Measurements from ENCODE around the gene LMTK3.

The LMTK3 gene

DNA sequence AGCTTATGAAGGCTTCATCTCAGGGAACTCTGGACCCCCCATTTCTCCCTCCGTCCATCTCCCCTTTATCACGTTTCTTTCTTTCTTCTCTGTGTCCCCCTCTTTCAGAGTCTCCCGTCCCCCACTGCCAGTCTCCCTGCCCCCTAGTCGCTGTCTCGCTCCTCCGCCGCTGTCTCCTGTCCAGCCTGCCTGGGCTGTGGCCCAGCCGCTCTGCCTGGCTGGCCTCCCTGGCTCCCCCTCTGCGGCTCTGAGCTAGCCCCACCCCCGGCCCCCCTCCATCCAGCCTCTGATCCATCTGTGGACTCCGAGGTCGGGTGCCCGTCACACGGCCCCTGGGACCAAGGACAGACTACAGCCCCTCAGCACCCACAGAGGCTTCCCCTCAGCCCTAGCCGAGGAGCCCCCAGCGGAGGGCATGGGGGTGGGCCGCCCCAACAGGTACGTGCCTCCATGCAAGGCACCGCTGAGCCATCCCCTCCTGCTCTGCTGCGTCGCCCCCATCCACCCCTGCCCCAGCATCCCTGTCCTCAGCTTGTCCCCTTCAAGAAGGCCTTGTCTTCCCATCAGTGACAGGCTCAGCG is 57.4 kb downstream of the LMTK3 start:
- TF ChIP-seq REST (IDR thresholded peaks at IDR 0.05; ENCODE audit: low read depth) = no peak
- TF ChIP-seq YY1 (IDR thresholded peaks at IDR 0.05; ENCODE audit: low read depth) = no peak
- no peak for TF ChIP-seq FOXM1 (IDR thresholded peaks at IDR 0.05; ENCODE audit: borderline replicate concordance, low read depth)
- TF ChIP-seq CEBPB (IDR thresholded peaks at IDR 0.05) = no peak
- TF ChIP-seq EGR1 (IDR thresholded peaks at IDR 0.05) = no peak
- no peak for TF ChIP-seq USF1 (IDR thresholded peaks at IDR 0.05)
- TF ChIP-seq RAD21 (IDR thresholded peaks at IDR 0.05; ENCODE audit: low read depth) = no peak
- no peak for TF ChIP-seq CREB1 (IDR thresholded peaks at IDR 0.05; ENCODE audit: low read depth)
- TF ChIP-seq NFIC (IDR thresholded peaks at IDR 0.05) = no peak
- TF ChIP-seq, protein P1, sequence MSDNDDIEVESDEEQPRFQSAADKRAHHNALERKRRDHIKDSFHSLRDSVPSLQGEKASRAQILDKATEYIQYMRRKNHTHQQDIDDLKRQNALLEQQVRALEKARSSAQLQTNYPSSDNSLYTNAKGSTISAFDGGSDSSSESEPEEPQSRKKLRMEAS (IDR thresholded peaks at IDR 0.05) = no peak
- no peak for TF ChIP-seq TEAD4 (IDR thresholded peaks at IDR 0.05)
- no peak for TF ChIP-seq TAF1 (IDR thresholded peaks at IDR 0.05; ENCODE audit: low read depth)
- TF ChIP-seq EP300 (IDR thresholded peaks at IDR 0.05; ENCODE audit: borderline replicate concordance) = no peak

DNA sequence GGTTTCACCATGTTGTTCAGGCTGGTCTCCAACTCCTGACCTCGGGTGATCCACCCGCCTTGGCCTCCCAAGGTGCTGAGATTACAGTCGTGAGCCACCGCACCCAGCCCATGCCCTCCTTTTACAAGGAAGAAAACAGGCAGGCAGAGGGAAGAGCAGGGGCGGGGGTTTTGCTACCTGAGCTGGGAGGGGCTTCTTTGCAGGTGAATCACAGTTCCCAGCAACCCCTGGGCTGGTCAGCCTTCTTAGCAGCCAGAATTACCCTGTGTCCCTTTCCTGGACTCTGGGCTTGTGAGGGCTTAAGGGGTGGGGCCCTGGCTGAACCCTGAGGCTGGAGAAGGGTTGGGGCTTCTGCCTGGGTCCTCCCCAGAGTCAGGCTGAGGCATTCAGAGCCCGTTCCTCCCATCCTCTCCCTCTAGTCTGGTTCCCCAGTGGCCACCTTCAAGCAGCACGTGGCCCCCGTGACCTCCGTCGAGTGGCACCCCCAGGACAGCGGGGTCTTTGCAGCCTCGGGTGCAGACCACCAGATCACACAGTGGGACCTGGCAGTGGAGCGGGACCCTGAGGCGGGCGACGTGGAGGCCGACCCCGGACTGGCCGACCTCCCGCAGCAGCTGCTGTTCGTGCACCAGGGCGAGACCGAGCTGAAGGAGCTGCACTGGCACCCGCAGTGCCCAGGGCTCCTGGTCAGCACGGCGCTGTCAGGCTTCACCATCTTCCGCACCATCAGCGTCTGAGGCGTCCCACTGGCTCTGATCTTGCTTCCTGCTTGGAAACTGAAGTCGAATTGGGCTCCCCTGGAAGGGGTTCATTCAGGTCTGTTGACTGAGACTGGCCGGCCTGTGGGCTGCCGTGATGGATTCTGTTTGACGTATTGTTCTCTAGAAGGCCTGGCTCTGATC is 59.1 kb downstream of the LMTK3 start:
- TF ChIP-seq CEBPB (IDR thresholded peaks at IDR 0.05) (no peak), YY1 (IDR thresholded peaks at IDR 0.05; ENCODE audit: low read depth) (no peak), RAD21 (IDR thresholded peaks at IDR 0.05; ENCODE audit: low read depth) (no peak), EP300 (IDR thresholded peaks at IDR 0.05; ENCODE audit: borderline replicate concordance) (no peak), USF1 (IDR thresholded peaks at IDR 0.05) (no peak), EGR1 (IDR thresholded peaks at IDR 0.05) (no peak)

DNA sequence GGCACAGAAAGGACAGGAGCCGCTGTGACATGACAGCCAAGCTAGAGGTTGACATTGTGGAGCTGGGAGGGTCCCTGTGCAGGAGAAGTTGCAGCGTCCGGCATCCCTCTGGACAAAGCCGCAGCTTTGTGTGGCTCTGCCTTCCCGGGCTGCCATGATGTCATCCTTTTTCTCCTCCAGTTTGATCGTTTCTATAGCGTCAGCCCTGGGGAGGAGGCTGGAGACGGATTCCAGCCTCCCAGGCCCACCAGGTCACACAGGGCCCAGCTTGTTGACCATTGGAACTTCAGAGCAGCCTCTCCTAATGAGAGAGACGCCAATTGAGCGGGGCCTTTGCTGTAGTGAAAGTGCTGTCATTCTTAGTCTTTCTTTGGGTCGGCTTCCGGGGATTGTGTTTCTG is 60.0 kb downstream of the LMTK3 start:
- no peak for TF ChIP-seq CREB1 (IDR thresholded peaks at IDR 0.05; ENCODE audit: low read depth)
- TF ChIP-seq YY1 (IDR thresholded peaks at IDR 0.05; ENCODE audit: low read depth) = no peak
- no peak for TF ChIP-seq RAD21 (IDR thresholded peaks at IDR 0.05; ENCODE audit: low read depth)
- TF ChIP-seq USF1 (IDR thresholded peaks at IDR 0.05) = no peak

DNA sequence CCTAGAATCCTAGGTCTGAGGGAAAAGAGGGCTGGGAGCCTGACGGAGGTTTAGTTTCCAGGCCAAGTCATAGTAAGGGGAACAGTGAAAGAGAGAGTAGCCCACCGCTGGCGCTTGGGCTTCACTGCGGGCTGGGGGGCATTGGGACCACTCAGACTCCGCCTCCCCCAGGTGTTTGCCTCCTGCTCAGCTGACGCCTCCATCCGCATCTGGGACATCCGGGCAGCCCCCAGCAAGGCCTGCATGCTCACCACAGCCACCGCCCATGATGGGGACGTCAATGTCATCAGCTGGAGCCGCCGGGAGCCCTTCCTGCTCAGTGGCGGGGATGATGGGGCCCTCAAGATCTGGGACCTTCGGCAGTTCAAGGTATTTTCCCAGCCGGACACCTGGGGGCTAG is 60.8 kb downstream of the LMTK3 start:
- no peak for TF ChIP-seq EGR1 (IDR thresholded peaks at IDR 0.05)
- TF ChIP-seq CEBPB (IDR thresholded peaks at IDR 0.05) = no peak
- TF ChIP-seq FOXM1 (IDR thresholded peaks at IDR 0.05; ENCODE audit: borderline replicate concordance, low read depth) = no peak

DNA sequence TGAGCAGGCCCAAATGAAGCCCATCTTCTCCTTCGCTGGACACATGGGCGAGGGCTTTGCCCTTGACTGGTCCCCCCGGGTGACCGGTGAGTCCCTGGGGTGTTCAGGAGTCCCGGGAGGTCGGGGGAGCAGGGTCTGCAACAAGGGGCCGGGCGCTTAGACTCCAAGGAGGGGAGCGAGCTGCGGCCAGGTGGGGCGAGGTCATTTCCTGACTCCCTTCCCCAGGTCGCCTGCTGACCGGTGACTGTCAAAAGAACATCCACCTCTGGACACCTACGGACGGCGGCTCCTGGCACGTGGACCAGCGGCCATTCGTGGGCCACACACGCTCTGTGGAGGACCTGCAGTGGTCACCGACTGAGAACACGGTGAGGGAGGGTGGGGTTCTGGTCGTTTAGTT is 61.2 kb downstream of the LMTK3 start:
- TF ChIP-seq TEAD4 (IDR thresholded peaks at IDR 0.05) (no peak), TAF1 (IDR thresholded peaks at IDR 0.05; ENCODE audit: low read depth) (no peak)

DNA sequence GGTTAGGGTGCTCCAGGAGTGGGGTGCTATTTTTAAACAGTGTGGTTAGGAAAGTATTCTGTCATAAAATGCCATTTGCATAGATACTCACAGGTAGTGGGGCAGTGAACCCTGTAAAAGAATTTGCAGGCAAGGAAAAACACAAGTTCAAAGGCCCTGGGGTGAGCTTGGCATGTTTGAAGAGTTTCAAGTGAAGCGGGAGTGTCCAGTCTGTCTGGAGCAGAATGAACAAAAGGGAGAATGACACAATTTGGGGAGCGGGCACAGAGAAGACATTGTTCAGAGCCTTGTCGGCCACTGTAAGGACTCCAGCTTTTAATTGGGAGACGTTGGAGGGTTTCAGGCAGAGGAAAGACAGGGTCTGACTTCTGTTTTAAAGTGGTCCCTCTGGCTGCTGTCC is 63.1 kb downstream of the LMTK3 start:
- TF ChIP-seq RAD21 (IDR thresholded peaks at IDR 0.05; ENCODE audit: low read depth) (no peak), CEBPB (IDR thresholded peaks at IDR 0.05) (no peak), REST (IDR thresholded peaks at IDR 0.05; ENCODE audit: low read depth) (no peak), TAF1 (IDR thresholded peaks at IDR 0.05; ENCODE audit: low read depth) (no peak), USF1 (IDR thresholded peaks at IDR 0.05) (no peak), FOXM1 (IDR thresholded peaks at IDR 0.05; ENCODE audit: borderline replicate concordance, low read depth) (no peak), NFIC (IDR thresholded peaks at IDR 0.05) (no peak), EP300 (IDR thresholded peaks at IDR 0.05; ENCODE audit: borderline replicate concordance) (no peak), TEAD4 (IDR thresholded peaks at IDR 0.05) (no peak), TCF12 (IDR thresholded peaks at IDR 0.05; ENCODE audit: low read depth) (no peak), ZBTB7A (IDR thresholded peaks at IDR 0.05; ENCODE audit: low read depth) (no peak), EGR1 (IDR thresholded peaks at IDR 0.05) (no peak)
- TF ChIP-seq, protein P1 (IDR thresholded peaks at IDR 0.05) = no peak
